Activated T-cell treated with anti-CD3 and anti-CD28 coated beads for 24 hours (primary cell): ENCODE results near the gene OTX1.
"Not testable (repeated sequence)": the region's sequence is repeated elsewhere in the genome, so short reads cannot be mapped to it uniquely, and the experiment has no call there.

ENCODE experiments used
- DNase-seq: peaks from one replicate; pipeline ENCODE4 v3.0.0-alpha.2; 2020; ENCODE audit warnings: low read depth

OTX1 gene

DNA sequence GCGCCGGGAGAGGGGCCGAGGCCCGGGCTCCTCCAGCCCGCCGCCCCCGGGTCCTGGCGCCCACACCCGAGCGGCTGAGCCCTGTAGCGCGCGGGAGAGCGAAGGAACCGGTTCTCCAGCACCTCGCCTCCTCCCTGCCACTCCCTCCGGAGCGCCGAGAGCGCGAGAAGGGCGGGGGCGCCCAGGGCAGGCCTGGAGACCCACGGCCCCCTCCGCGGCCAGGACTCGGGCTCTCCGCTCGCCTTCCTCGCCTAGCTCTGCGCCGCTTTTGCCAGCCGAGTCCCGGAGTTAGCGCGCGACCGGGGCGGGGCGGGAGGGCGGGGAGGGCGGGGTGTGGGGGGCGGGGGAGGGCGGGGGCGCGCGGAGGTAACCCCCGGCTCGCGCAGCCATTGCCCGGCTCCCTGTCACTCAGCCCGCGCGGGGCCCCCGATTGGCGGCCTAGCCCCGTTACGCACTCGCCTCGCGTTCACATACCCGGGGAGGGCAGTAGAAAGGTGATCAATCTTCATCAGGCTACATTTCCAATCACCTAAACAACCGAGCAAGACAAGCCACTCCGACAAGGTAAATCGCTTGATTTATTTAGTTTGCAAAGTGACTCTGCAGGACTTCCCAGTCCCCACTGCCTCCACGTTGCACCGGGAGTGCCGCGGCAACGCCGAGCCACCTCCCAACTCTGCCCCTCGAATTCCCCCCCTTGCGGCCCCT, at the start of gene OTX1:
OTX1 (plus strand) TSS at position 497 of the 708 bp plus-strand sequence. CDS start 2,161 bp downstream, outside the sequence.
- peak; percentile 55 for DNase-seq

DNA sequence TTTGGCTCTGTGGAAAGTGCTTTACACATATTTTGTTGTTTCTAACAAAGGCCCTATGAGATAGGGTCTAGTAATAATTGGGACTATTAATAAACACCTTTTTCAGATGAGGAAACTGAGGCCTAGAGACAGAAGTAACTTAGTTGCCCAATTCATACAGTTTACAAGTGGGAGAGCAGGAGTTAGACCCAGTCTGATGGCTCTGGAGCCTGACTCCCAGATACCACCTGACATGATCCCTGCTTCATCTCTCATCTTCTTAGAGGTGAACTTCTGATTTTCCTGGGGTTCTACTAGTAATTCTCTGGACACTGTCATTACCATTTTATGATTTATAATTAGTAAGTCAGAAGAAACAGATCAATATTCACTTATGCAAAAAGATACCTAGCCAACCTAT, 49.1 kb upstream of the OTX1 start:
- no peak for DNase-seq

DNA sequence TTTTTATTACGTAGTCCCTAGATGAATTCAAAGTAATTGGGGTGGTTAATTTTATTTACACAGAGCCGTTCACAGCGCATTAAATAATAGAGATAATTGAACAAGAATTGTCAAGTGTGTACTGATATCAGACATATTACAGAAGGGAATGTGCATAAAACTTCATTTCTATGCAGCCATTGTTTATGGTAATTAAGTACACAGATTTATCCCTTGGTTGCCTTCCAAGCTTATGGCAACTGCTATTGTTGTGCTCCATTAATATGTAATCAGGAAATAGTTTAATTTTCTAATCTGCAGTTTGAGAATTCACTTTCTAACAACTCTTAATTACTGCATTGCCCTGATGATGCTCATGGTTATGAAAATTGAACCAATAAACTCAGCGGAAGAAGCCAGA, 47.3 kb upstream of the OTX1 start:
- no peak for DNase-seq

DNA sequence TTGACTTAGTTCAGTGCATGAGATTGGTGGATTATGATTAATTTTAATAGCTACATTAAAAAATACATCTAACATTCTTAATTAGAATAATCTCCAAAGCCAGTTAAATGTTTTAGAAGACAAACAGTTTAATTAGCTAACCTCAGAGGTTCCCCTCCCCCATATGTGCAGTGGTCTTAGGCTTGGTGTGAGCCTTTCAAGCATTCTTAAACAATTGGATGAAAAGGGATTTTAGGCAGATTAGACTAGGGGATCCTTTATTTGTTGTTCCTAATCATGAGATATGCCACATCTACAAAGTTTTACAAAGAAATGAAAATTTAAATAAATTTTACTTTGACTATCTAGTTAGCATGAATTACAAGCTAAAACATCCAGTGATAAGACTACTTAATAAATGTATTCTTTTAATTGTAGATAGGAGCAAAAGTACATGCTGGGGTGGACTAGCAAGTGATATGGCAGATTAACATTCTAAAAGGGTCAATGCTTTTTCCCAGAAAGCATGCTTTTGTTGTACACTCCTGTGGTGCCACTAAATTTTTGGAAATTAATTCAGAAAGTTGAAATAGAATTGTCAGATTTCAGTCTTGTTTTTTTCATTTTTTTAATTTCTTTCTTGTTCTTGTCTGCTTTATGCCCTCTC, 42.7 kb upstream of the OTX1 start:
- no peak for DNase-seq

DNA sequence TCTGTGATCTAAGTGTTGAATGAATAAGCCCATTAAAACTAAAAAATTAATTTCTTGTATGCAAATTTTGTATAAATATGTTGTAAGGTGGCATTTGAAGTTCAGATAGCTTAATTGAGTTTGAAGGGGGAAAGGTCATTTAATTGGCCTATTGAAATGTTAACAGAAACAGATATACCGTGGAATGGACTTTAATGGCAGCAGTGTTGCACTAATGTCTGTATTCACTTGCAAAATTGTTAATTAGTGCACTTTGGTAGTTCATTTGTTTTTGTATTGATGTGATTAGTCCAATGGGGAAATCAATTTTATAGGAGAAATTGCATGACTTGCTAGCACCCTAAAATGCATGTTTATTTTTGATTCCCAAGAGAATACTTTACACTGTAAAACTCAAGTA, 41.8 kb upstream of the OTX1 start:
- DNase-seq = no peak

DNA sequence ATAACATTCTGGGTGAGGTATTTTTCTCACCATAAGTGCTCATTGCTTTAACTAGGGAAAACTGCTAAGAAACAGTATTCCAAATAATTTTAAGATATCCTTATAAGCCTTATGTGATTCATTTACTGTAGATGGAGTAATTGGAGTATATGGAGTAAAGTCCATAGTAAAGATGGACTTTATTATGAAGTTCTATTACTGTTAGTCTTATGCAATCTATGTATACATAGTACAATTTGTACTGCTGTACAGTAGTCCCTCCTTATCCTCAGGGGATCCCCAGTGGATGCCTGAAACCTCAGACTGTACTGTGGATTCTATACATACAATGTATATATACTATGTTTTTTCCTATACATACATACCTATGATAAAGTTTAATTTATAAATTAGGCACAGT, 41.1 kb upstream of the OTX1 start:
- DNase-seq = no peak

DNA sequence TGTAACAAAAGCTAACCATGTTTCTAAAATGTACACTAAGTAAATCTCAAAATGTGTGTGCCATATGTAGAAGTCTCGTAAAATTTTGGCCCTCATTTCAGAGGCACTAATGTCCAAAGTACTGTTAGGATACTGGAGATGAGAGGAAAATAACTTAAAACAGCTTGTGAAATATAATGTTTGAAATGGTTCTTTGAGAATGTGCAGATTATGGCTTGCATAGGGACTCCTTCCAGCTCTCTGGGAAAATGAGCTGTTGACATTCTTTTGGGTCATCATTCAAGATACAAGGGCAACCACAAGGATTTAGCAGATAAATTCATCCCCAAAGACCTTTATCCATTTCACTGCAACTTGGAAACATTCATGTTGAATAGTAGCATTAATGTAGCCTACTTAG, 38.1 kb upstream of the OTX1 start:
- DNase-seq = no peak

DNA sequence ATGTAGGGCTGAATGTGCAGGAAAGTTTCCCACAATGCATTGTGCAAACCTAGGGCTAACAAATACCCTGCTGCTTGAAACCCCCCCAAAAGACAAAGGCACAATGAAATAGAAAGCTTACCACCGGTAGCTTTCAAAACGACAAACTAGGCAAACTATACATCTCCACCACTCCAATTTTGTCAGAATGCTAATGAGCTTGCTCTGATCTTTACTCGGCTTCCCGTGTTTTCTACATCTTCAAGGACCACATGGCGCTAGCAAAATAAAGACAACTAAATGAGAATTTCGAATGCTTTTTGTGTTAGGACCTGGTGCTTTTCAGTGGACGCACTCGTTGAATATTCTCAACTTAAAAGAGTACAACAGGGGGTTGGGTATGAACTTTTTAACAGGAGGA, 37.2 kb upstream of the OTX1 start:
- DNase-seq = no peak

DNA sequence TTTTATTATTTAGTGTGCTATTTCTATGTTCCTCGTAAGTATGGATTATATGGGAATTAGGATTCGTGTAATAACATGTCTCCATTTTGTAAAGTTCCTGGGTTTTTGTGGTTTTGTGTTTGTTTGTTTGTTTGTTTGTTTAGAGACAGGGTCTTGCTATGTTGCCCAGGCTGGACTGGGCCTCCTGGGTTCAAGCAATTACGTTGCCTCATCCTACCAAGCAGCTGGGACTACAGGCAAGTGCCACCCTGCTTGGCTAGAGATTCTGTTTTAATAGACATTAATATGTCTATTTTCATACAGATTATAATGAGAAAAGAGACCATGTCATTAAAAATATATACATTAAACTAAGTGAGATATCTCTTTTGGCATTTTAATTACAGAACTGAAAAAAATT, 35.2 kb upstream of the OTX1 start:
- DNase-seq = no peak

DNA sequence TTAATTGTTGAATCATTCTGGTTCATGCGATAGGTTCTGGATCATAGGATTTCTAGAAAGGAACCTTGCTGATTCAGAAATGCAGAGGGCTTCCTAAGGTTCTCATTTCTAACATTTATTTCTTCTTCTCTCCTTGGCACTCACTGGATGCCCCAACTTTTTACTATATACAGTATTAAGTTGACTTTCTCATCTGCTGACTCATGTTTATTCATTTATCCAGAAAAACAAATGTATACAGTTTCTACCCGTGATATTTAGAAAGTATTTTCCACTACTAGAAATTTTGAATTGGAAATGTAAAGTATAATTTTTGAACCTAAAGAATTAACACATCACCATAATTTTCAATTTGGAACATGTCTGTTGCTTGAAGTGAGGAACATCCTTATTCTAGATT, 32.2 kb upstream of the OTX1 start:
- DNase-seq = no peak

DNA sequence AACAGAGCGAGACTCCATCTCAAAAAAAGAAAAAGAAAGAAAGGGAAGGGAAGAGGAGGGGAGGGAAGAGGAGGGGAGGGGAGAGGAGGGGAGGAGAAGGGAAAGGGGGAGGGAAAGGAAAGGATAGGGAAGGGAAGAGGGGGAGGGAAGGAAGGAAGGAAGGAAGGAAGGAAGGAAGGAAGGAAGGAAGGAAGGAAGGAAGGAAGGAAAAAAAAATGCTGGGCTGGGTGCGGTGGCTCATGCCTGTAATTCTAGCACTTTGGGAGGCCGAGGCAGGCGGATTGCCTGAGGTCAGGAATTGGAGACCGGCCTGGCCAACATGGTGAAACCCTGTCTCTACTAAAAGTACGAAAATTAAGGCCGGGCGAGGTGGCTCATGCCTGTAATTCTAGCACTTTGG, 30.9 kb upstream of the OTX1 start:
- DNase-seq = not testable (repeated sequence)

DNA sequence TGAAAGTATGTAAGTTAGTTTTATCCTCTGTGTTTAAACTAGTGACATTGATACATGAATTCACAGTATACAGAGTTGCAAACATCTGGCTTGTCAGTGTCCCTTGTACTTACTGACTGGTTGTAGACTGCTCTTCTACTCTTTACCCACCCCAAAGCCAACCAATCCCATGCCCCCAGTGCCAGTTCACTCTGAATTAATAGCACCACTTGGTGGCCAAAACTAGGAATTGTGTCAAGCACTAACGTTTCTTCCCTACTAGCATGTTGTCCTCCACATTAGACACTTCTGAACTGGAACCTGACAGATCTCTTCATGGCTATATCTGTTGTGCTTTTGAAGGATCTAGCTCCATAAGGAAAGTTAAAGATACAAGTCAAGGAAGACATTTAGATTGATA, 27.2 kb upstream of the OTX1 start:
- no peak for DNase-seq

DNA sequence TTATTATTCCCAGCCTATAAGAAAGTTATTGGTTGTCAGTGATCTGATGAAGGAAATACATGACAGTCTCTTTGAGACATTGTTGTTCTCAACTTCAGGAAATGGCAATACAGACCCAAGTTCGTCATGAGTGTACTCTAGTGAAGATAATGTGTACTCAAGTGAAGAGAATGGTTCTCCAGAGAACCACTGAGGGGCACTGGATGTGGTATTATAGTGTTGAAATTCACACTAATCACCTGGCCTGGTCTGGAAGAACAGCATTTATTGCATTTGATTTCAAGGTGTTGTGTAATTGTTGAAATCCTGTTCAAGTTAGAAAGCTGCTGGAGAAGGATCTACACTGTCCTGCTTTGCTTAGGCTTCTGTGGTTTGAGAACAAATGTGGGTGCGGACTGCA, 23.4 kb upstream of the OTX1 start:
- no peak for DNase-seq

DNA sequence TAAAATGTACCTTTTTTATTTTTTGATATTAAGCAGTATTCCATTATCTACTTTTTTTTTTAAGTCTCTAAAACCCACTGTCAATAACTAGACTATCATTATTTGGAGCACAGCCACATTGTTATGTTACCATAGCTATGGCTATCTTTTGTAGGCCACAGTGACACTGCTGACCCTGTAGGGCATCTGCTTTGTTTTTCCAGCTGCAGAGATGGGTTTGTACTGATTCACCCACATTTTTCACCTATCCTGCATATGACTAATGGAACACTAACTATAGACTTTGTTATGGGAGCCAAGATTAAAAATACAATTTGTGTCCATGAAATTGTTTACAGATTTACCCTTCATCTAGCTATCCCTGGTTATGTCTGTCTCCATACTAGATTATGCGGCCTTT, 21.6 kb upstream of the OTX1 start:
- no peak for DNase-seq

DNA sequence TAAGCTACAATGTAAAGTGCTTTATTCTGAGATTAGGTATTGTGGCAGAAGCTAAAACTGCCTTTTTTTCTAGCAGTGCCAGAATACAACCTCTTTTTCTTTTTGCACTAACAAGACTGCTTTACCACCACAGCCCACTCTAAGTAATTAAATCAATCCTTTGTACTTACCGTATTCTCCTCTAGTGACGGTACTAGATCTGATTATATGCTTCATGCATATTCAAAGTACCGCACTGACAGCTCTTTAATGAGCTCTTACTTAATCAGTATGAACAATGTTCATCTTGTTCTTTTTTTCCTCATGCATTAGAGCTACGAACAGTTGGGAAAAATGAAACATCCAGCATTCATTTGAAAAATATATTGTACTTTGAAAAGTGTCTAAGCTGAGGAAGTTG, 16.1 kb upstream of the OTX1 start:
- no peak for DNase-seq

DNA sequence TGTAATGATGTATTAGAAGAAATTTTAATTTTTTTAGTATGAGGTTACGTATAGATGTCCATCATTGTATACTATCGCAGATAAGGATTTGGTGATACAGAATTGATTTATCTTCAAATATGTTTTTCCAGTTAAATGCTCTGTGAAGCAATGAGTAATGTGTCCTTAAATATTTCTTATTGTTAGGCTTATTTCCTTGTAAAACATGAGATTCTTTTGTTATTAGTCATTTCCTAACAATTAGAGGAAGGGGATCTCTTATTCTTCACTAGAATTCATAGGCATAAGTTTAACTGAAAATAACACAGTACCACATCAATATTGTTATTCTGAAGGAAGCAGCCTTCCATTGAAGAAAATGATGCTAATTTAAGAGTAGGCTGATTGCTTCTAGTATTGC, 15.5 kb upstream of the OTX1 start:
- DNase-seq = no peak

DNA sequence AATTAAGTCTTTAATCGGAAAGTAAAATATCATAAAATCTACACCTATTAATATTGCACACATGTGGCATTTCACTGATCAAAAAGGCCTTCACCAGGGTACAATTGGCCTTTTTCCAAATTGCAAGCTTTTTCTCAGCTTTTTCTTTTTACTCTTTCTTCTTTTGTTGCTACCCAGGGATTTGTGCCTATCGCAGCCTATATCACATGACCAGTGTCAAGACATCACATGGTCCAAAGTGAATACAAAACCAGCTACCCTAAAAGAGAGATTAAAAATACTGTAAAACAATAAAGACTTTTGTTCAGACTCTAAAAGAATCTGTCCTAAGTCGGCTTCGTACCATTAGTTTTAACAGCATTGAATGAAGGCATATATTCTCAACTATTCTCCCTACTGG, 15.0 kb upstream of the OTX1 start:
- DNase-seq = no peak

DNA sequence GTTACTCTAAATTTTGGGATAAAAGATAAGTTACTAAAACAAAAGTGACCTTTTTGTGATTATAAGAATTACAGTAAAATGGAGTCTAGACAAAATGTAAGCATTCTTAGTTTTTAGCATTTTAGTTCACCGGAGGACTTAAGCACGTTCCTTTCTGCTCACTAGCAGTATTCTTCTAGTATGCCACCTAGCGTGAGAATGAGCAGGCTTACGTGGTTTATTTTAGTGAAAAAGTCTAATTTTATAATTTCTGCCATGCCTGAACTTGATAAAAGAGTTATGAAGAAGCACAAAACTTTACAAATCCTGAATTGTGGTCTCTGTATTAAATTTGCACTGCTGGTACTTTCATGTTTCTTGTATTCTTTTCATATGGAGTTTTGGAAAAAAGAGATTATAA, 12.6 kb upstream of the OTX1 start:
- DNase-seq = no peak

DNA sequence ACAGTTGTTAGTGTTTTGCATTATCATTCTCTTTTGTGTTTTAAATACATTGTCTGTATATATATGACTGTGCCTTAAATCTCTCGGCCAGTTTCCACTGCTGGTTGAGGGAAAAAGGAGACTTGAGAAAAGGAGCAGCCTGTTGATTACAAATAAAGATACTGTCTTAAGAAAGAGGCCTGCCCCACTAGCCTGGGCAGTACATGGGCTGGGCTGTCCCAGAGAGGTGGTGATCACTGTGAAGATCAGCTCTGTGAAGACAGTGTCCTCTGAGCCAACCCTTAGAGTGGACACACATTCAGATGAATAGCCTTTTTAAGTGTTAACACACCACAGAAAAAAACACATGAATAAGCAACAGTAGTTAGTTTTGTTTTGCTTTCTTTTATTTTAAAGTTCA, 10.0 kb upstream of the OTX1 start:
- DNase-seq = no peak

DNA sequence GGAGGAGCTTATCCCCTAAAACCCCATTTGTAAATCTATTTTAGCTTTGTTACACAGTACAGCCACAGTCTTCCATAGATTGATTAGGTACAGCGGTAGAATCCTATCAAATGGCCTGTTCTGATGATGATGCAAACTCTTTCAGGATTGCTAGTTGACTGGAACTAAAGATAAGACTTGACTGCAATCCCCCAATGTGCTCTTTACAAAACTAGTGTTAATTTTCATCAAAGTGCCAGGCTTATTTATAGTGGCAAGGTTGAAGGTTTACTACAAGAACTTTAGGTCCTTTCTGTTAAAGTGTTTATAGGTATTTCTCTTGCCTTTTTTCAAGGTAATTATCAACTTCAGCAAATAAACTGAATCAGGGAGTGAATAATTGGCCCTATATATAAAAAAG, 9.0 kb upstream of the OTX1 start:
- DNase-seq = no peak

DNA sequence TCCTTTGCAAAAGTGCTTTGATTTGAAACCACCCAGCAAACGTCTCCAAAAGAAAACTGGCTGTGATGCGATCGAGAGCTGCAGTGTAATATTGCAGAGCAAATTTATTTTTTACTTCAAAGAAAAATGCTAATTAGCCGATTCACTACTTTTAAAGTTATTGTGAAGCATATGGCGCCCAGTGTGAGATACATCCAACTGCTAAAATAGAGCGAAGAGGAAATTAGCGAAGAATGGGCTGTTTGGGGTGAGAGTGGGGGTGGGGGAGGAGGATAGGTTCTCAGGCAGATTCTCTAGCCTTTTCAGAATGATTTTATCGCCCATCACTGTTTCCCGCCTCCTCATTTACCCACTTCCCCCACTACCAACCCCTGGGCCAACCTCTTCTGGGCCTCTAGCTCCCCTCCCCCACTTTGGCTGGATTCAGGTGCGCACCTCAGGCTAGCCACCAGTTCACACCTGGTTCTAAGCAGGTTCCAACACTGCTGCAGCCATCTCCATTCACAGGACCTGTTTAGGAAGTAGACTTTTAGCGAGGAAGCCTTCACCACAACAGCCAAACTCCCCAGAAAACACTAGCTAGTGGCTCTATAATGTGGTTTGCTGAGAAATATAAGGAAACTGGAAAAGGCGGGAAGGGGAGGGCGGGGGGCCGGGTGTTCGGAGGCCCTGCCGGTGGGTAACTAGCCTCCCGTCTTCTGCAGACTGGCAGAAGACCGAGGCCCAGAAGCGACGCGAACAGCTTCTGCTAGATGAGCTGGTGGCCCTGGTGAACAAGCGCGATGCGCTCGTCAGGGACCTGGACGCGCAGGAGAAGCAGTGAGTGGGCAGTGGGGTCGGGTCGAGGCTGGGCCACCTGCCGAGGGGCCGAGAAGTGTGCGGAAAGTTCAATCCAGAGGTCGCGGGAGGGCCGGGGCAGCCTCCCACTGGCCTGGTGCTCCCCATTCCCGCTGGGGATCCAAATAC, 6.0 kb upstream of the OTX1 start:
- DNase-seq = no peak

DNA sequence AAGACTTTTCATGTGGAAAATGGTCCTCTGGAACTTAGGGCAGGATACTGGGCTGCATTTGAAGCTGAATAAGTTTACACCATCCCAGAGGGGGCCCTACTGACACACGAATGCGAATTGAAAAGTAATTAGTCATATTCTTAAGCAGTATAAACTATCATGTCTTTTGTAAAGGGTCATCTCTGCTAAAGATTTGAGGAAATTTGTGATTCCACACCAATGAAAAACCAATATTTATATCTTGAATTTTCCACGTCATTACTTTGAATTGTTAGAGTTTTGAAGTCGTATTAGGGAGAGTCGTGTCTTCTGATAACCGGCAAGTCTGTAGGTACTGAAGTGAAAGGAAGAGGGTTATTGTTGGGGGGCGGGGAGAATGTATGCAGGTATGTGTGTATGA, 4.1 kb upstream of the OTX1 start:
- DNase-seq = no peak

DNA sequence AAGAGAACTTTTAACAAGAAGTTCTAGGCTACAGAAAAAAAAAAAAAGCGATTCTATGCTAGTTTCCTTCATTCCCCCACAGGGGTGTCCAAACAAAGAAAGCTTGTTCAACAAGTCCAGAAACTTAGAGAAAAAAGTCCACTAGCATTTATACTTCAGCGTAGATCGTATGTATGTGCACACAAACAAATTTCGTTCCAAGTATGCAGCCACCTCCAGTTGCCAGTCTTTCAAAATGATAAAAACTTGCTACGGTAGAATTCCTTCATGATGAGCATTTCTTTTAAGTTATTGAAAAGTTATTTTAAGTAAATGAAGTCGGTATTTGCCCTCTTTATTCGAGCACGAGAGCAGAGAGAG, 3.7 kb upstream of the OTX1 start:
- no peak for DNase-seq
